Tibial nerve (tissue), 4 donors: Measurements from ENCODE around the gene MUC22. TPM values are rescaled to one million over a fixed set of nuclear protein-coding genes. Genes with fewer than 3 reads are reported as not detected.
"Not testable (repeated sequence)": the region's sequence is repeated elsewhere in the genome, so short reads cannot be mapped to it uniquely, and the experiment has no call there.

Source experiments
- DNase-seq, 2 donors: peaks; one replicate each; pipeline ENCODE4 v3.0.0-alpha.2; 2019; ENCODE audit warnings: low spot score in 2 of 2
- H3K27ac ChIP-seq, 4 donors: fragments of 200-600 bp; sonication (generic) in 3 of 4; one replicate each; pipeline ENCODE4 v1.5.1; 2017 to 2019; ENCODE audit warnings: mild to moderate bottlenecking in 1 of 4
- H3K27me3 ChIP-seq, 2 donors: fragments of 200-600 bp; sonication (generic) in 1 of 2; one replicate each; pipeline versions ENCODE4 v1.5.1 to v1.6.0; 2017 to 2019
- H3K36me3 ChIP-seq, 3 donors: fragments of 200-600 bp; sonication (generic); one replicate each; pipeline ENCODE4 v1.5.1; 2018 to 2019
- H3K4me1 ChIP-seq, 4 donors: fragments of 200-600 bp; sonication (generic) in 3 of 4; one replicate each; pipeline ENCODE4 v1.5.1; 2017 to 2019
- H3K4me3 ChIP-seq, 4 donors: fragments of 200-600 bp; sonication (generic) in 3 of 4; one replicate each; pipeline ENCODE4 v1.5.1; 2017 to 2019; ENCODE audit warnings: mild to moderate bottlenecking in 1 of 4, moderate library complexity in 1 of 4
- H3K9me3 ChIP-seq, 4 donors: fragments of 200-600 bp; sonication (generic) in 3 of 4; one replicate each; pipeline ENCODE4 v1.5.1; 2017 to 2019
- CTCF ChIP-seq, 5 experiments: fragments of 200-600 bp in 3 of 5; fragments of 450-650 bp in 2 of 5; sonication (generic) in 3 of 5; IDR thresholded peaks; one replicate each; pipeline ENCODE4 v1.5.1; 2016 to 2019; ENCODE audit warnings: antibody characterized with exemption in 5 of 5, mild to moderate bottlenecking in 3 of 5, moderate library complexity in 2 of 5
- EP300 ChIP-seq, 2 donors: sonication (generic); formaldehyde crosslinking; IDR thresholded peaks; one replicate each; pipeline ENCODE4 v1.6.1; 2017; ENCODE audit warnings: antibody characterized with exemption in 2 of 2, mild to moderate bottlenecking in 1 of 2
- POLR2A ChIP-seq, 2 donors: fragments of 450-650 bp; IDR thresholded peaks; one replicate each; pipeline ENCODE4 v1.6.1; 2017; ENCODE audit warnings: antibody characterized with exemption in 2 of 2, mild to moderate bottlenecking in 2 of 2, moderate library complexity in 2 of 2
- WGBS, 2 donors: methylation state at CpG; one replicate each; pipeline ENCODE4 v1.1.5; 2018; 5-methylcytosine and 5-hydroxymethylcytosine counted together
- total RNA-seq, 4 donors: library from RNA; depleted of rRNA; stranded (reverse); fragments of >200 nt; gene quantifications; one replicate each; pipeline ENCODE4 v1.1.0, GENCODE V29; 2016

MUC22 gene
- total RNA-seq, 4 donors from 2014 or later, result not detected

DNA sequence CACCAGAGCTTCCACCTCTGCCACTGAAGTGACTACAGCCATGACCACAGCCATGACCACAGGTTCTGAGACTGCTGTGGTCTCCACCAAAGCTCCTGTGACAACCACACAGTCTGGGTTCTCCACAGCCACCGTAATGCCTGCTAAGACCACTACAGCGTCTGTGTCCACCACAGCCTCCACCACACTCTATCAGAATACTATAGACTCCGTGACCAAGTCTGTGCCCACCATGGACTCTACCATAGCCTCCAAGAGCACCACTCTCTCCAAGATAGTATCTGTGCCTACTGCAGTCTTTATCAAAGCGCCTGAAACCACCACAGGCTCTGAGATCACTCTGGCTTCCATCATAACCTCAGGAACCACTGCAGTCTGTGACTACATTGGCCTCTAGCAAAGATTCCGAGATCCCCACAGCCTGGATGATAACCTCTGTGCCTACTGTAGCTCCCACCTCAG, 45.1 kb upstream of the MUC22 start:
- TF ChIP-seq EP300 (IDR thresholded peaks at IDR 0.05), result no peak
- TF ChIP-seq CTCF (IDR thresholded peaks at IDR 0.05), result no peak
- TF ChIP-seq POLR2A (IDR thresholded peaks at IDR 0.05), result no peak
- 85 to 91% methylated on average over 5 of the region's 5 CpGs for WGBS, 2 donors
- DNase-seq, result no peak
- Histone ChIP-seq H3K36me3 (no peaks in the 10 kb centered on the region), H3K9me3 (no peaks in the 10 kb centered on the region), H3K27me3 (no peaks in the 10 kb centered on the region), H3K27ac (no peak overlapping the region), H3K4me1 (no peaks in the 10 kb centered on the region), H3K4me3 (no peak overlapping the region)

DNA sequence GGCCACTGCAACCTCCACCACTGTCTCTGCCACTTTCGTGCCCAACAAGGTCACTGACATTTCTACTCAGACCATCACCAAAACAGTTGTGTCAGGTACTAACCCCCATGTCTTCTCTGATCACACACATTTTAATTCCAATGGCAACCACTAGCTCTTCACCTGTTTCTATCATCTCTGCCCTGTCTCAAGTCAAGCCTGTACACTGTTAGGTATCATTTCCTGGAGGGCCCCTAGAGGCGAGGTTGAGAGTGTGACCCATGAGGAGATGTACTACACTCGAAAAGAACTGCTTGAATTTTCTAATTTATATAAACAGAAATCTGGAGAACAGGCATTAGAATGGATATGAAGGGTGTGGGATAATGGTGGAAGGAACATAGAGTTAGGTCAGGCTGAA, 44.1 kb upstream of the MUC22 start:
- H3K4me3 ChIP-seq, result no peak overlapping the region
- DNase-seq, result no peak
- H3K27ac ChIP-seq, result no peak overlapping the region
- H3K27me3 ChIP-seq, result no peaks in the 10 kb centered on the region
- H3K36me3 ChIP-seq, result no peaks in the 10 kb centered on the region
- TF ChIP-seq POLR2A (IDR thresholded peaks at IDR 0.05) (no peak), EP300 (IDR thresholded peaks at IDR 0.05) (no peak), CTCF (IDR thresholded peaks at IDR 0.05) (no peak)
- H3K9me3 ChIP-seq, result no peaks in the 10 kb centered on the region
- no peaks in the 10 kb centered on the region for H3K4me1 ChIP-seq
- WGBS, 2 donors, result 71 to 77% methylated on average over 3 of the region's 3 CpGs

GRCh38 chr6:30969171-30969570, 41.1 kb upstream of the MUC22 start:
- not testable (repeated sequence) for H3K4me1 ChIP-seq, H3K27me3 ChIP-seq, H3K4me3 ChIP-seq, DNase-seq, H3K9me3 ChIP-seq, H3K27ac ChIP-seq, H3K36me3 ChIP-seq
- 93 to 99% methylated on average over 6 of the region's 6 CpGs for WGBS, 2 donors

DNA sequence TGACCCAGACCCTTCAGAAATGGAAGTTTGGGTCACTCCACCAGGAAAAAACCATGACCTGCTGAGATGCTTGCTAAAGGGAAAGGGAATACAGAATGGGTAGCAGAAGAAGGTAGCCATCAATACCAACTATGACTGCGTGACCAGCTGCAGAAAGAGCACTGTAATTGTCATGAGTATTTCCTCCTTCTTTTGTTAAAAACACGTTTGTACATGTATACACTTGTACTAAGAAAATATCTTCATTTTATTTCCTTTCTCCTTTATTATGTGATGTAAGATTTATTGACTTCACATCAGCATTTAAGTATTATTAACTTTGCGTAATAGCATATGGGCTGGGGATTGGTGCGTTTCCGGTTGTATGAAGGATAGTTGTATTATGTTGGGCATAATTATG, 39.3 kb upstream of the MUC22 start:
- H3K27me3 ChIP-seq, result no peaks in the 10 kb centered on the region
- WGBS, 2 donors, result 84 to 91% methylated on average over 5 of the region's 5 CpGs
- H3K36me3 ChIP-seq, result no peaks in the 10 kb centered on the region
- no peak overlapping the region for H3K27ac ChIP-seq
- H3K4me3 ChIP-seq, result no peak overlapping the region
- no peak for TF ChIP-seq EP300 (IDR thresholded peaks at IDR 0.05)
- TF ChIP-seq CTCF (IDR thresholded peaks at IDR 0.05), result no peak
- TF ChIP-seq POLR2A (IDR thresholded peaks at IDR 0.05), result no peak
- DNase-seq, result no peak
- no peaks in the 10 kb centered on the region for H3K9me3 ChIP-seq
- no peaks in the 10 kb centered on the region for H3K4me1 ChIP-seq

GRCh38 chr6:30972816-30973215, 37.5 kb upstream of the MUC22 start:
- Histone ChIP-seq H3K4me1 (no peaks in the 10 kb centered on the region), H3K9me3 (no peaks in the 10 kb centered on the region), H3K27me3 (no peaks in the 10 kb centered on the region), H3K27ac (no peak overlapping the region), H3K4me3 (no peak overlapping the region), H3K36me3 (no peaks in the 10 kb centered on the region)
- no peak for TF ChIP-seq CTCF (IDR thresholded peaks at IDR 0.05)
- no peak for TF ChIP-seq POLR2A (IDR thresholded peaks at IDR 0.05)
- TF ChIP-seq EP300 (IDR thresholded peaks at IDR 0.05), result no peak
- no peak for DNase-seq
- WGBS, 2 donors, result 95 to 96% methylated on average over 4 of the region's 4 CpGs
